Ovary (tissue), 3 donors: ENCODE results near the gene RNF225.

ENCODE experiments used
- CTCF ChIP-seq, 3 donors: fragments of 450-650 bp in 2 of 3; fragments of 200-600 bp in 1 of 3; IDR thresholded peaks; one replicate each; pipeline versions ENCODE4 v1.5.1 to v1.8.0; 2016 to 2022; ENCODE audit warnings: antibody characterized with exemption in 3 of 3, mild to moderate bottlenecking in 1 of 3
- POLR2A ChIP-seq: fragments of 450-650 bp; IDR thresholded peaks from one replicate; pipeline ENCODE4 v1.6.1; 2017; ENCODE audit warnings: antibody characterized with exemption, mild to moderate bottlenecking, moderate library complexity
- donor health status: DM: no; HTN: no; CAD: no.

- TF ChIP-seq CTCF (IDR thresholded peaks at IDR 0.05) (no peak), POLR2A (no peak)
Measured at GRCh38 chr19:58361900-58362271, 33.6 kb upstream of the RNF225 start.
